T-helper 1 cell treated with Interleukin-12 subunit alpha and Interleukin-12 subunit beta and Interleukin-4 antibody, amounts not matched to agents 30 μg/mL and 1 μg/mL, for 36 hours (primary cell): ENCODE results near the gene QSOX2.
A peak's percentile ranks its signal among the peaks of the same experiment; 100 is the strongest.

Source experiments
- H3K27ac Mint-ChIP-seq: one replicate; pipeline ENCODE4 v1.8.0; 2021; ENCODE audit warnings: mild to moderate bottlenecking, mixed read lengths
- H3K27me3 Mint-ChIP-seq: one replicate; pipeline ENCODE4 v1.8.0; 2021; ENCODE audit warnings: low read depth, mixed read lengths
- H3K36me3 Mint-ChIP-seq: one replicate; pipeline ENCODE4 v1.8.0; 2021; ENCODE audit warnings: low read depth, mixed read lengths
- H3K4me1 Mint-ChIP-seq: one replicate; pipeline ENCODE4 v1.8.0; 2021; ENCODE audit warnings: low read depth, mixed read lengths
- H3K4me3 Mint-ChIP-seq: one replicate; pipeline ENCODE4 v1.8.0; 2021; ENCODE audit warnings: mild to moderate bottlenecking, moderate library complexity, mixed read lengths
- H3K9me3 Mint-ChIP-seq: one replicate; pipeline ENCODE4 v1.8.0; 2021; ENCODE audit warnings: mixed read lengths

Gene QSOX2

GRCh38 chr9:136253246-136254130 lies 7.9 kb upstream of the QSOX2 start:
- no peaks in the 10 kb centered on the region for H3K9me3 Mint-ChIP-seq
- no peaks in the 10 kb centered on the region for H3K36me3 Mint-ChIP-seq

DNA sequence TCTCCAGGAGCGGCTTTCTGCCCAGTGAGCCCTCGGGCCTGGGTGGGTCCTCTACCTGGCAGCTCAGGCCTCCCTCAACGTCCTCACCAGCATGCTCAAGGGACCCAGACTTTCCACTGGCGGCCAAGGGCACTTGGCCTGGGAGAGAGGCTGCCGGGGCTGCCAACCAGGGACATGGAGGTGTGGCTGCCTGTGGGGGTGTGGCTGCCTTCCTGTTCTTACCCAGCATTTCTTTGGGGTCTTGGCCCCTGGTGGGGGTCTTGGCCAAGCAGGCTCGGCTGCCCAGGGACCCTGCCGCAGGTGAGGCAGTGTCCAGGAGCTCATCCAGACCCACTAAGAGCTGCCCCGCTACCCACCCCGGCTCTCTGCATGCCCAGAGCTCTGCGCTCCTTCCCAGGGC lies 7.2 kb upstream of the QSOX2 start:
- Mint-ChIP-seq H3K9me3 (no peaks in the 10 kb centered on the region), H3K27ac (no peak overlapping the region), H3K27me3 (no peaks in the 10 kb centered on the region), H3K4me3 (no peak overlapping the region), H3K36me3 (no peaks in the 10 kb centered on the region), H3K4me1 (no peaks in the 10 kb centered on the region)

More at GRCh38 chr9:136253246-136254130, 7.9 kb upstream of the QSOX2 start:
- H3K27ac Mint-ChIP-seq, result no peak overlapping the region
- H3K27me3 Mint-ChIP-seq, result no peaks in the 10 kb centered on the region
- no peaks in the 10 kb centered on the region for H3K4me1 Mint-ChIP-seq
- H3K4me3 Mint-ChIP-seq, result no peak overlapping the region

DNA sequence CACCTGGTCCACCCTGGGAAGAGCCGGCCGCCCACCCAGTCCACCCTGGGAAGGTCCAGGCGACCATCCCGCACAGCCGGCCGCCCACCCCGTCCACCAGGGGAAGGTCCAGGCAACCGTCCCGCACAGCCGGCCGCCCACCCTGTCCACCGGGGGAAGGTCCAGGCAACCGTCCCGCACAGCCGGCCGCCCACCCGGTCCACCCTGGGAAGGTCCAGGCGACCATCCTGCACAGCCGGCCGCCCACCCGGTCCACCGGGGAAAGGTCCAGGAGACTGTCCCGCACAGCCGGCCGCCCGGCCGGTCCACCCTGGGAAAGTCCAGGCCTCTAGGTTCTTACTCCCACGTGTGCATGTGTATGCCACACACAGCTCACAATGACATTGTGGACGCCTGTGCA lies 6.7 kb upstream of the QSOX2 start:
- no peaks in the 10 kb centered on the region for H3K36me3 Mint-ChIP-seq
- H3K4me1 Mint-ChIP-seq, result no peaks in the 10 kb centered on the region
- no peaks in the 10 kb centered on the region for H3K9me3 Mint-ChIP-seq
- H3K27me3 Mint-ChIP-seq, result peaks cover 3% of the 10 kb centered on the region
- no peak overlapping the region for H3K4me3 Mint-ChIP-seq
- H3K27ac Mint-ChIP-seq, result no peak overlapping the region

- Mint-ChIP-seq H3K27ac (no peak overlapping the region), H3K36me3 (no peaks in the 10 kb centered on the region), H3K4me1 (no peaks in the 10 kb centered on the region), H3K9me3 (no peaks in the 10 kb centered on the region), H3K4me3 (no peak overlapping the region), H3K27me3 (peaks cover 4% of the 10 kb centered on the region)
Observed at GRCh38 chr9:136251264-136252115, 5.9 kb upstream of the QSOX2 start.

GRCh38 chr9:136250676-136251075 lies 5.1 kb upstream of the QSOX2 start:
- no peaks in the 10 kb centered on the region for H3K4me1 Mint-ChIP-seq
- H3K27ac Mint-ChIP-seq, result no peak overlapping the region
- H3K4me3 Mint-ChIP-seq, result no peak overlapping the region
- H3K9me3 Mint-ChIP-seq, result no peaks in the 10 kb centered on the region
- H3K27me3 Mint-ChIP-seq, result peaks cover 4% of the 10 kb centered on the region
- no peaks in the 10 kb centered on the region for H3K36me3 Mint-ChIP-seq

GRCh38 chr9:136249877-136250559 lies 4.4 kb upstream of the QSOX2 start:
- Mint-ChIP-seq H3K27ac (no peak overlapping the region), H3K4me3 (no peak overlapping the region), H3K4me1 (peaks cover under 1% of the 10 kb centered on the region), H3K9me3 (no peaks in the 10 kb centered on the region), H3K27me3 (peaks cover 4% of the 10 kb centered on the region), H3K36me3 (no peaks in the 10 kb centered on the region)

- H3K9me3 Mint-ChIP-seq, result no peaks in the 10 kb centered on the region
- H3K4me1 Mint-ChIP-seq, result peaks cover 9% of the 10 kb centered on the region
- no peak overlapping the region for H3K27ac Mint-ChIP-seq
- no peaks in the 10 kb centered on the region for H3K36me3 Mint-ChIP-seq
- H3K27me3 Mint-ChIP-seq, result peaks cover 4% of the 10 kb centered on the region
- H3K4me3 Mint-ChIP-seq, result no peak overlapping the region
Observed at GRCh38 chr9:136248951-136249876, 3.6 kb upstream of the QSOX2 start.

DNA sequence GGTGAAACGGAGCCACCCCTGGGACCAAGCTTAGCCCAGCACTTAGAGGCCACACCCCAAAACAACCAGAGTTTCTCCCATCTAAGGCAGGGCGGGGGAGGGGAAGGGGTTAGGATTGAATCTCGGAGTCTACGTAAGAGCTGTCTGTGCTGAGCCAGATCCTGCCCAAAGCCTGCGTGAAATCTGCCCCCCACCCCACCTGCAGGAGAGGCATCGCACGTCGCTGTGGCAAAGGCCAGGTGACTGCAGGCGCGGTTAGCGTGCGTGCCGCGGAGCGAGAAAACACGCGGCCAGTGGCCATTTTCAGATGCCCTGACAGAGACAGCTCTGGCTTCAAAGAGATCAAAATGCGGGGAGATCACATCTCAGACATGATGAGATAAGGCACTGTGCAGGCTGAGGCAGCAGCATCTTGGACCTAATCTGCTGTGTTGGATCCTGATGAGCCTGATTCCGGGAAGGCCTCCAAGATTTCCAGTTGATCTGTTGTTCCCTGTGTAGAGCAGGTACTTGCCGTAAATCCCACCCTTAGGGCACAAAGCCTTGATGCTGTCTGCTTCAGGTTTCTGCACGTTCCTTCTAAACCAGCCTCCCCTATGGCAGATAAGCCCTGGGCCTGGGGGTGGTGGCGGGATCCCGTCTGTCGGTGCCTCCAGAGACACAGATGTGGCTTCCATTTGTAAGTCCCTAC lies 2.5 kb upstream of the QSOX2 start:
- H3K36me3 Mint-ChIP-seq, result no peaks in the 10 kb centered on the region
- H3K9me3 Mint-ChIP-seq, result no peaks in the 10 kb centered on the region
- peaks cover 4% of the 10 kb centered on the region for H3K27me3 Mint-ChIP-seq
- no peak overlapping the region for H3K4me3 Mint-ChIP-seq
- H3K4me1 Mint-ChIP-seq, result peaks cover 20% of the 10 kb centered on the region
- no peak overlapping the region for H3K27ac Mint-ChIP-seq

DNA sequence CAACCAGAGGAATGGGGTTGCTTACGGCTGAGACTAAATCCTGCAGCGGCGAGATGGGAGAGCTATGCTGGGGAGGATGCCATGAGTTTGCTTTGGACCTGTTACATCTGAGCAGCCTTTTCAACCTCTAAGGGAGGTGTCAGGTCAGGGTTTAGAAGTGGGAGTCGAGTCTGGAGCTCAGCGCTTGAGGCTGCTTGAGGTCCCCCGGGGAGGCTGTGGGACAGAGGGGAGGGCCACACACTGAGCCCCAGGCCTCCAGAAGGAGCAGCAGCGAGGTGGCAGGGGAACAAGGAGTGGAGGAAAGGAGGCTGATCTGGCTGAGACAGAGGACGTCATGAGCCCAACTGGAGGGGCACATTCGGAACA lies 1.9 kb upstream of the QSOX2 start:
- peaks cover 4% of the 10 kb centered on the region for H3K27me3 Mint-ChIP-seq
- peaks cover 24% of the 10 kb centered on the region for H3K4me1 Mint-ChIP-seq

DNA sequence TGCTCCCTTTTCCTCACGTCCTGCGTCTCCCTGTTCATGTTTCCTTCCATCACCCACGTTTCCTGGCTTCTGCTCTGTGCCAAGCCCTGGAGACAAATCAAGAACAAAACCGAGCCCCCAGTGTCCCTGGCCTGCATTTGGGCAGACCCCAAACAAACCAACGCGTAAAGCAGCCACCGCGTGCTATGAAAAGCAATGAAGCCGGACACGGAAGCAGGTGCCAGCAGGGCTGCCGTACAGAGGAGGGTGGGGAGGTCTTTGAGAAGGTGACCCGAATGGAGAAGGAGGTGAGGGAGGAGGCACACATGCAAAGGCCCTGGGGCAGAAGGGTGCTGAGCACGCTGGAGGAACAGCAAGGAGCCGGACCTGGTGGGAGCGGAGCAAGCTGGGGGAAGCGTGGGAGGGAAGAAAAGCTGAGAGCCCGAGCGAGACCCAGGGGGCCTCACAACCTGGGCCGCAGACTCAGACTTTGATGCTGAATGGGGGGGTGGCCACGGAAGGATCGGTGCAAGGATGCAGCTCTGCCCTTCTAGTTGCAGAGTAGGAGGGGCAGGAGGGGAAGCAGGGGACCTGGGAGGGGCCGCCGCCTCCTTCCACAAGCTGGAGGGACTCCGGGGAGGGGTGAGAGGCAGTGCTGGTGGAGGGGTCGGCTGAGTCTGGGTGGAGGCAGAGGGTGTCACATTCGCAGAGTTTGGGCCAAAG lies 1.4 kb upstream of the QSOX2 start:
- Mint-ChIP-seq H3K4me1 (peaks cover 24% of the 10 kb centered on the region), H3K4me3 (peak overlapping the region; percentile 37), H3K27ac (peak overlapping the region; percentile 57), H3K36me3 (no peaks in the 10 kb centered on the region), H3K9me3 (no peaks in the 10 kb centered on the region), H3K27me3 (peaks cover 4% of the 10 kb centered on the region)

More for the DNA sequence above, 1.9 kb upstream of the QSOX2 start:
- no peaks in the 10 kb centered on the region for H3K9me3 Mint-ChIP-seq
- H3K36me3 Mint-ChIP-seq, result no peaks in the 10 kb centered on the region
- H3K27ac Mint-ChIP-seq, result no peak overlapping the region
- no peak overlapping the region for H3K4me3 Mint-ChIP-seq

- Mint-ChIP-seq H3K36me3 (no peaks in the 10 kb centered on the region), H3K4me3 (peak overlapping the region; percentile 94), H3K27me3 (peaks cover 4% of the 10 kb centered on the region), H3K27ac (peak overlapping the region; percentile 84), H3K4me1 (peaks cover 25% of the 10 kb centered on the region), H3K9me3 (no peaks in the 10 kb centered on the region)
Observed at GRCh38 chr9:136244969-136245218, 718 bp downstream of the QSOX2 start.

DNA sequence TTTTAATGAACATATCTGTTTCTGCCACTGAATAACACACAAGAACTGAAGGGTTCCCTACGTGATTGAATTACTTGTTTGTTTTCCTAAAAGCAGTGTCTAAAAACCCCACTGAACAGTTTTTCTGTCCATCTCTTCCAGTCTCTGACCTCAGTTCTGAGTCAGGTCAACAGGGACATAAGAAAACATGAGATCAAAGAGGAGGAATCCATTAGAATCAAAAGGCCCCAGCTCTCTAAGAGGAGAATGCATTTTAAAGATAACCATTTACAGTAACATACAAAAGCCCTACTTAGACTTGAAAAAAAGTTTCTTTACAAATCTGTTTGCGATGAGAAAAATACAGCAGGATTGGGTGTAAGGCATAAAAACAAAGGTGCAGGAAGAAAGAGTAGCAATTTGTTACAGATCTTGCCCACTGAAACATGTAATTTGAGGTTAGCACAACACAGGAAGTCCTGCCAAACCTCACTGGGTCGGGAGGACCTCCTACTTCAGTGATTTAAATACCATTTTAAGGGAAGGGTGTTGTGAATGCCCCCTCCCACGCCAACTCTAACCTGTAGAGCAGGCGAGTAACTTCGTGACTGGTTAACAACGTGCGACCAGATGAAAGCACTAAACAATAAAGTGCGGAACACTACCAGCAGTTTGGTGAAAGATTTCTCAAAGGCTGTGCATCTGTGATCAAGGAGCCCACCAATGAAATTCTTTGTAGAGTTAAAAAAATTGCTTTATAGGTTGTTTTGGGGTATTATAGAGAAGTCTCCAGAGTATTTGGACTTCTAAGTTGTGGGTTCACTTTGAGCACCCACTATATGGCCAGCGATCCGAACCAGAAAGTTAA lies 1.3 kb downstream of the QSOX2 start:
- Mint-ChIP-seq H3K27me3 (peaks cover 4% of the 10 kb centered on the region), H3K9me3 (no peaks in the 10 kb centered on the region), H3K27ac (peak overlapping the region; percentile 84), H3K4me3 (peak overlapping the region; percentile 94), H3K4me1 (peaks cover 25% of the 10 kb centered on the region), H3K36me3 (no peaks in the 10 kb centered on the region)
